ENCODE data around the gene TRAF1. TPM values are rescaled to one million over a fixed set of nuclear protein-coding genes. Genes with fewer than 3 reads are reported as not detected.
A peak's percentile ranks its signal among the peaks of the same experiment; 100 is the strongest.

The TRAF1 gene
- total RNA-seq, 2 experiments from 2014 or later, result 59.6 to 114 TPM

- peak overlapping the region; percentile 79 for H3K27ac Mint-ChIP-seq
- no peaks in the 10 kb centered on the region for H3K9me3 Mint-ChIP-seq (ENCODE audit: low read depth)
- peaks cover 82% of the 10 kb centered on the region for H3K4me1 Mint-ChIP-seq
- no peak for DNase-seq
- peaks cover 80% of the 10 kb centered on the region for H3K36me3 Mint-ChIP-seq
- H3K4me3 Mint-ChIP-seq, result peak overlapping the region; percentile 37
- H3K27me3 Mint-ChIP-seq, result no peaks in the 10 kb centered on the region
- no peak for ATAC-seq
- CTCF ChIA-PET, result interaction anchor here (1.0 to 3.0 kb wide), 9 partner anchors 9 to 161 kb away, joined by 3 to 22 read pairs (median 6); partner anchors contain the start of gene TRAF1
Observed at GRCh38 chr9:120916991-120917880, 9.4 kb downstream of the TRAF1 start.

- H3K27me3 Mint-ChIP-seq, result no peaks in the 10 kb centered on the region
- ATAC-seq, result no peak
- CTCF ChIA-PET, result interaction anchor here (0.8 to 3.0 kb wide), 11 partner anchors 9 to 161 kb away, joined by 3 to 22 read pairs (median 5); partner anchors contain the start of gene TRAF1
- H3K4me3 Mint-ChIP-seq, result peak overlapping the region; percentile 37
- H3K4me1 Mint-ChIP-seq, result peaks cover 84% of the 10 kb centered on the region
- DNase-seq, result no peak
- H3K27ac Mint-ChIP-seq, result peak overlapping the region; percentile 79
- peaks cover 80% of the 10 kb centered on the region for H3K36me3 Mint-ChIP-seq
- no peaks in the 10 kb centered on the region for H3K9me3 Mint-ChIP-seq (ENCODE audit: low read depth)
Observed at GRCh38 chr9:120916588-120916987, 10.0 kb downstream of the TRAF1 start.

GRCh38 chr9:120915854-120916470 lies 10.6 kb downstream of the TRAF1 start:
- ATAC-seq (peak; percentile 75), DNase-seq (peak; percentile 83)
- H3K9me3 Mint-ChIP-seq (ENCODE audit: low read depth), result no peaks in the 10 kb centered on the region
- peak overlapping the region; percentile 45 for H3K4me3 Mint-ChIP-seq
- CTCF ChIA-PET, result interaction anchor here (0.7 to 3.0 kb wide), 11 partner anchors 8 to 160 kb away, joined by 3 to 22 read pairs (median 5); partner anchors contain the start of gene TRAF1
- peak overlapping the region; percentile 79 for H3K27ac Mint-ChIP-seq
- no peaks in the 10 kb centered on the region for H3K27me3 Mint-ChIP-seq
- H3K36me3 Mint-ChIP-seq, result peaks cover 80% of the 10 kb centered on the region
- peaks cover 86% of the 10 kb centered on the region for H3K4me1 Mint-ChIP-seq

GRCh38 chr9:120914953-120915352 lies 11.6 kb downstream of the TRAF1 start:
- DNase-seq (no peak), ATAC-seq (no peak)
- Mint-ChIP-seq H3K9me3 (ENCODE audit: low read depth) (no peaks in the 10 kb centered on the region), H3K36me3 (peaks cover 83% of the 10 kb centered on the region), H3K27ac (no peak overlapping the region), H3K27me3 (no peaks in the 10 kb centered on the region), H3K4me1 (peaks cover 86% of the 10 kb centered on the region), H3K4me3 (no peak overlapping the region)
- CTCF ChIA-PET, result interaction anchor here (0.9 to 3.0 kb wide), 3 partner anchors 7 to 15 kb away, joined by 3 to 12 read pairs (median 9); no protein-coding TSS in a partner anchor

- no peak overlapping the region for H3K4me3 Mint-ChIP-seq
- no peaks in the 10 kb centered on the region for H3K27me3 Mint-ChIP-seq
- H3K27ac Mint-ChIP-seq, result no peak overlapping the region
- no peaks in the 10 kb centered on the region for H3K9me3 Mint-ChIP-seq (ENCODE audit: low read depth)
- H3K4me1 Mint-ChIP-seq, result peaks cover 86% of the 10 kb centered on the region
- no peak for ATAC-seq
- CTCF ChIA-PET, result interaction anchor here (0.9 to 3.0 kb wide), 2 partner anchors 9 to 14 kb away, joined by 3 to 9 read pairs; no protein-coding TSS in a partner anchor
- no peak for DNase-seq
- H3K36me3 Mint-ChIP-seq, result peaks cover 83% of the 10 kb centered on the region
Observed at GRCh38 chr9:120914396-120914795, 12.2 kb downstream of the TRAF1 start.

GRCh38 chr9:120913647-120914264 lies 12.8 kb downstream of the TRAF1 start:
- DNase-seq, result no peak
- no peak overlapping the region for H3K4me3 Mint-ChIP-seq
- peak overlapping the region; percentile 63 for H3K27ac Mint-ChIP-seq

GRCh38 chr9:120912958-120913646 lies 13.5 kb downstream of the TRAF1 start:
- no peak for DNase-seq
- Mint-ChIP-seq H3K9me3 (ENCODE audit: low read depth) (no peaks in the 10 kb centered on the region), H3K4me3 (no peak overlapping the region), H3K27me3 (no peaks in the 10 kb centered on the region), H3K27ac (peak overlapping the region; percentile 63), H3K4me1 (peaks cover 85% of the 10 kb centered on the region), H3K36me3 (peaks cover 84% of the 10 kb centered on the region)
- no peak for ATAC-seq
- CTCF ChIA-PET, result interaction anchor here (1.3 kb wide), 1 partner anchor 10 kb away, joined by 4 read pairs; no protein-coding TSS in a partner anchor

More at GRCh38 chr9:120913647-120914264, 12.8 kb downstream of the TRAF1 start:
- Mint-ChIP-seq H3K36me3 (peaks cover 86% of the 10 kb centered on the region), H3K27me3 (no peaks in the 10 kb centered on the region), H3K4me1 (peaks cover 86% of the 10 kb centered on the region), H3K9me3 (ENCODE audit: low read depth) (no peaks in the 10 kb centered on the region)
- no peak for ATAC-seq
- CTCF ChIA-PET, result interaction anchor here (0.9 to 1.3 kb wide), 2 partner anchors 10 kb away, joined by 3 to 4 read pairs; no protein-coding TSS in a partner anchor

- H3K27me3 Mint-ChIP-seq, result no peaks in the 10 kb centered on the region
- H3K27ac Mint-ChIP-seq, result peak overlapping the region; percentile 66
- H3K9me3 Mint-ChIP-seq (ENCODE audit: low read depth), result no peaks in the 10 kb centered on the region
- CTCF ChIA-PET, result interaction anchor here (0.6 to 1.3 kb wide), 4 partner anchors 9 to 25 kb away, joined by 3 to 5 read pairs (median 4); no protein-coding TSS in a partner anchor
- no peak overlapping the region for H3K4me3 Mint-ChIP-seq
- DNase-seq, result no peak
- peaks cover 84% of the 10 kb centered on the region for H3K4me1 Mint-ChIP-seq
- no peak for ATAC-seq
- peaks cover 82% of the 10 kb centered on the region for H3K36me3 Mint-ChIP-seq
Observed at GRCh38 chr9:120911295-120911837, 15.2 kb downstream of the TRAF1 start.

- Mint-ChIP-seq H3K4me3 (no peak overlapping the region), H3K9me3 (ENCODE audit: low read depth) (no peaks in the 10 kb centered on the region), H3K4me1 (peaks cover 86% of the 10 kb centered on the region), H3K27me3 (no peaks in the 10 kb centered on the region), H3K27ac (peak overlapping the region; percentile 82), H3K36me3 (peaks cover 83% of the 10 kb centered on the region)
- CTCF ChIA-PET, result interaction anchor here (1.0 to 1.2 kb wide), 2 partner anchors 18 to 26 kb away, joined by 3 to 5 read pairs; no protein-coding TSS in a partner anchor
- DNase-seq (no peak), ATAC-seq (no peak)
Observed at GRCh38 chr9:120910643-120911042, 16.0 kb downstream of the TRAF1 start.

- Mint-ChIP-seq H3K27me3 (no peaks in the 10 kb centered on the region), H3K4me3 (no peak overlapping the region), H3K9me3 (ENCODE audit: low read depth) (no peaks in the 10 kb centered on the region), H3K36me3 (peaks cover 89% of the 10 kb centered on the region), H3K4me1 (peaks cover 88% of the 10 kb centered on the region), H3K27ac (peak overlapping the region; percentile 82)
- DNase-seq (peak; percentile 64), ATAC-seq (peak; percentile 56)
- CTCF ChIA-PET, result interaction anchor here (1.0 kb wide), 1 partner anchor 9 kb away, joined by 3 read pairs; no protein-coding TSS in a partner anchor
Observed at GRCh38 chr9:120909904-120910303, 16.7 kb downstream of the TRAF1 start.

GRCh38 chr9:120905315-120906164 lies 21.1 kb downstream of the TRAF1 start:
- peak; percentile 81 for DNase-seq
- H3K27ac Mint-ChIP-seq, result peak overlapping the region; percentile 85
- H3K27me3 Mint-ChIP-seq, result no peaks in the 10 kb centered on the region
- peaks cover 87% of the 10 kb centered on the region for H3K4me1 Mint-ChIP-seq
- H3K9me3 Mint-ChIP-seq (ENCODE audit: low read depth), result no peaks in the 10 kb centered on the region
- H3K36me3 Mint-ChIP-seq, result peaks cover 75% of the 10 kb centered on the region
- H3K4me3 Mint-ChIP-seq, result peak overlapping the region; percentile 40
- ATAC-seq, result peak; percentile 65
- CTCF ChIA-PET, result interaction anchor here (1.0 to 4.0 kb wide), 5 partner anchors 10 to 29 kb away, joined by 3 to 27 read pairs (median 7); partner anchors contain the start of gene PHF19

Data from activated CD8-positive, alpha-beta memory T cell treated with anti-CD3 and anti-CD28 coated beads, Interleukin-2, amount 10 ng/mL, durations not matched to agents 7 days and 5 days (primary cell).